ENCODE results near the gene ADAMTS2.

Gene ADAMTS2

GRCh38 chr5:179089502-179089901, 255.8 kb downstream of the ADAMTS2 start:
- TF ChIP-seq CREB1 (IDR thresholded peaks at IDR 0.05; ENCODE audit: low read depth), result no peak
- no peak for TF ChIP-seq REST (IDR thresholded peaks at IDR 0.05; ENCODE audit: low read depth)
- no peak for TF ChIP-seq CEBPB (IDR thresholded peaks at IDR 0.05)

- TF ChIP-seq YY1 (IDR thresholded peaks at IDR 0.05; ENCODE audit: low read depth) (no peak), EP300 (IDR thresholded peaks at IDR 0.05; ENCODE audit: borderline replicate concordance) (no peak), NFIC (IDR thresholded peaks at IDR 0.05) (no peak), ZBTB7A (IDR thresholded peaks at IDR 0.05; ENCODE audit: low read depth) (no peak), USF1 (IDR thresholded peaks at IDR 0.05) (no peak), REST (IDR thresholded peaks at IDR 0.05; ENCODE audit: low read depth) (no peak), CEBPB (IDR thresholded peaks at IDR 0.05) (no peak), CREB1 (IDR thresholded peaks at IDR 0.05; ENCODE audit: low read depth) (no peak), MAX (IDR thresholded peaks at IDR 0.05) (no peak), TCF12 (IDR thresholded peaks at IDR 0.05; ENCODE audit: low read depth) (no peak), FOXM1 (IDR thresholded peaks at IDR 0.05; ENCODE audit: borderline replicate concordance, low read depth) (no peak), TAF1 (IDR thresholded peaks at IDR 0.05; ENCODE audit: low read depth) (no peak), EGR1 (IDR thresholded peaks at IDR 0.05) (no peak)
These were observed 264.5 kb downstream of the ADAMTS2 start for GRCh38 chr5:179080724-179081123.

- TF ChIP-seq EP300 (IDR thresholded peaks at IDR 0.05; ENCODE audit: borderline replicate concordance) (no peak), CEBPB (IDR thresholded peaks at IDR 0.05) (no peak), USF1 (IDR thresholded peaks at IDR 0.05) (no peak), REST (IDR thresholded peaks at IDR 0.05; ENCODE audit: low read depth) (no peak)
These were observed 265.9 kb downstream of the ADAMTS2 start for GRCh38 chr5:179079165-179079987.

- no peak for TF ChIP-seq EGR1 (IDR thresholded peaks at IDR 0.05)
- TF ChIP-seq CREB1 (IDR thresholded peaks at IDR 0.05; ENCODE audit: low read depth), result no peak
- no peak for TF ChIP-seq TEAD4 (IDR thresholded peaks at IDR 0.05)
- TF ChIP-seq RAD21 (IDR thresholded peaks at IDR 0.05; ENCODE audit: low read depth), result no peak
- TF ChIP-seq MAX (IDR thresholded peaks at IDR 0.05), result no peak
- TF ChIP-seq NFIC (IDR thresholded peaks at IDR 0.05), result no peak
- no peak for TF ChIP-seq USF1 (IDR thresholded peaks at IDR 0.05)
- TF ChIP-seq TAF1 (IDR thresholded peaks at IDR 0.05; ENCODE audit: low read depth), result no peak
These were observed 279.6 kb downstream of the ADAMTS2 start for GRCh38 chr5:179065703-179066102.

- TF ChIP-seq YY1 (IDR thresholded peaks at IDR 0.05; ENCODE audit: low read depth), result no peak
- no peak for TF ChIP-seq CEBPB (IDR thresholded peaks at IDR 0.05)
- no peak for TF ChIP-seq EGR1 (IDR thresholded peaks at IDR 0.05)
- no peak for TF ChIP-seq TAF1 (IDR thresholded peaks at IDR 0.05; ENCODE audit: low read depth)
- TF ChIP-seq CREB1 (IDR thresholded peaks at IDR 0.05; ENCODE audit: low read depth), result no peak
- TF ChIP-seq TEAD4 (IDR thresholded peaks at IDR 0.05), result no peak
- no peak for TF ChIP-seq REST (IDR thresholded peaks at IDR 0.05; ENCODE audit: low read depth)
- TF ChIP-seq FOXM1 (IDR thresholded peaks at IDR 0.05; ENCODE audit: borderline replicate concordance, low read depth), result no peak
- no peak for TF ChIP-seq ZBTB7A (IDR thresholded peaks at IDR 0.05; ENCODE audit: low read depth)
- TF ChIP-seq EP300 (IDR thresholded peaks at IDR 0.05; ENCODE audit: borderline replicate concordance), result no peak
- TF ChIP-seq RAD21 (IDR thresholded peaks at IDR 0.05; ENCODE audit: low read depth), result no peak
- TF ChIP-seq TCF12 (IDR thresholded peaks at IDR 0.05; ENCODE audit: low read depth), result no peak
- TF ChIP-seq NFIC (IDR thresholded peaks at IDR 0.05), result no peak
- no peak for TF ChIP-seq MAX (IDR thresholded peaks at IDR 0.05)
- TF ChIP-seq USF1 (IDR thresholded peaks at IDR 0.05), result no peak
These were observed 284.2 kb downstream of the ADAMTS2 start for GRCh38 chr5:179061025-179061424.
